Keratinocyte (primary cell): Measurements from ENCODE around the gene CYTIP. TPM values are rescaled to one million over a fixed set of nuclear protein-coding genes. Genes with fewer than 3 reads are reported as not detected.
"Not testable (repeated sequence)": the region's sequence is repeated elsewhere in the genome, so short reads cannot be mapped to it uniquely, and the experiment has no call there.

ENCODE experiments used
- DNase-seq: peaks from one replicate; pipeline ENCODE4 v3.0.0-alpha.2; 2011; ENCODE audit warnings: low read depth, missing footprints, low spot score
- FAIRE-seq: peaks from 2 replicates; lab custom pipeline; 2011; peaks lifted over from hg19 to GRCh38; lab: Jason Lieb, UNC
- H2AFZ ChIP-seq: 2 replicates; pipeline ENCODE4 v1.6.0; 2012; ENCODE audit warnings: low read length, control low read depth, inconsistent platforms; ENCODE audit not compliant: control insufficient read depth
- H3K27ac ChIP-seq: 2 replicates; pipeline ENCODE4 v1.5.1; 2011; ENCODE audit warnings: low read length; ENCODE audit not compliant: control insufficient read depth, insufficient read depth
- H3K27me3 ChIP-seq: 3 replicates; pipeline ENCODE4 v1.6.0; 2011; ENCODE audit warnings: low read length; ENCODE audit not compliant: control insufficient read depth, insufficient read depth; ENCODE audit errors: extremely low read depth
- H3K36me3 ChIP-seq, 2 experiments: 2 replicates in 1 of 2; 3 replicates in 1 of 2; pipeline ENCODE4 v1.5.1; 2011; ENCODE audit warnings: low read length in 2 of 2, mild to moderate bottlenecking in 1 of 2; ENCODE audit not compliant: control insufficient read depth in 2 of 2, insufficient read depth in 2 of 2; ENCODE audit errors: extremely low read depth in 1 of 2
- H3K4me1 ChIP-seq: 3 replicates; pipeline ENCODE4 v1.5.1; 2011; ENCODE audit warnings: low read length; ENCODE audit not compliant: control insufficient read depth, insufficient read depth; ENCODE audit errors: extremely low read depth
- H3K4me2 ChIP-seq: 3 replicates; pipeline ENCODE4 v1.6.0; 2011; ENCODE audit warnings: low read depth, low read length; ENCODE audit not compliant: control insufficient read depth, insufficient read depth; ENCODE audit errors: extremely low read depth
- H3K4me3 ChIP-seq, 3 experiments: fragments of 200-600 bp in 1 of 3; sonication (generic) in 1 of 3; 2 replicates in 2 of 3; 3 replicates in 1 of 3; pipeline ENCODE4 v1.5.1; 2011 to 2016; ENCODE audit warnings: low read length in 3 of 3, mild to moderate bottlenecking in 3 of 3, control low read depth in 2 of 3, inconsistent platforms in 1 of 3, low read depth in 1 of 3, mixed read lengths in 1 of 3, mixed run types in 1 of 3, moderate library complexity in 1 of 3; ENCODE audit not compliant: control insufficient read depth in 2 of 3, insufficient read depth in 2 of 3; ENCODE audit errors: extremely low read depth in 1 of 3
- H3K79me2 ChIP-seq: 2 replicates; pipeline ENCODE4 v1.6.0; 2012; ENCODE audit warnings: low read length; ENCODE audit not compliant: control insufficient read depth, insufficient read depth
- H3K9ac ChIP-seq: 3 replicates; pipeline ENCODE4 v1.6.0; 2011; ENCODE audit warnings: low read length; ENCODE audit not compliant: control insufficient read depth, insufficient read depth; ENCODE audit errors: extremely low read depth
- H3K9me1 ChIP-seq: 3 replicates; pipeline ENCODE4 v1.6.0; 2011; ENCODE audit warnings: low read length; ENCODE audit not compliant: control insufficient read depth, insufficient read depth; ENCODE audit errors: extremely low read depth
- H3K9me3 ChIP-seq: 2 replicates; pipeline ENCODE4 v1.5.1; 2012; ENCODE audit warnings: low read depth, low read length; ENCODE audit not compliant: control insufficient read depth
- H4K20me1 ChIP-seq: 3 replicates; pipeline ENCODE4 v1.6.0; 2011; ENCODE audit warnings: low read length; ENCODE audit not compliant: control insufficient read depth, insufficient read depth; ENCODE audit errors: extremely low read depth
- EZH2 ChIP-seq: IDR thresholded peaks from one replicate; pipeline ENCODE4 v1.6.1; 2012; ENCODE audit warnings: inconsistent platforms, mild to moderate bottlenecking, low read length, moderate library complexity
- dilution Hi-C: fragments of 300-500 bp; cut with MboI; formaldehyde crosslinking; loops from one replicate; pipeline ENCODE4 v1.7.0; 2020; ENCODE audit warnings: low sequenced_read_pairs; ENCODE audit not compliant: extremely low pct_ligation_motif_present
- polyA plus RNA-seq, 5 experiments: library from polyadenylated mRNA; depleted of rRNA in 3 of 5; stranded (reverse) in 3 of 5; stranded (forward) in 1 of 5; unstranded in 1 of 5; fragments of >200 nt; gene quantifications; 1 replicate in 1 of 5; 2 replicates in 3 of 5; 3 replicates in 1 of 5; pipeline versions ENCODE4 v1.2.1 to v1.2.3, GENCODE V29; 2011 to 2012; ENCODE audit warnings: missing spikeins in 2 of 5, low read depth in 1 of 5, low replicate concordance in 1 of 5
- TF ChIP-seq, protein P1 (sequence below), 3 experiments: IDR thresholded peaks in 1 of 3; conservative IDR thresholded peaks in 1 of 3; optimal IDR thresholded peaks in 1 of 3; 2 replicates in 2 of 3; 3 replicates in 1 of 3; pipeline versions ENCODE3 to v1.5.1; 2011; ENCODE audit warnings: low read length in 3 of 3, mild to moderate bottlenecking in 3 of 3, moderate library complexity in 2 of 3, control low read depth in 1 of 3, inconsistent platforms in 1 of 3; ENCODE audit not compliant: insufficient read depth in 2 of 3; ENCODE audit errors: extremely low read depth in 1 of 3

The CYTIP gene
- polyA plus RNA-seq, 1 donor (not counting 4 experiments of a cell fraction or from before 2014, with no cell fraction given): 0.21 TPM

DNA sequence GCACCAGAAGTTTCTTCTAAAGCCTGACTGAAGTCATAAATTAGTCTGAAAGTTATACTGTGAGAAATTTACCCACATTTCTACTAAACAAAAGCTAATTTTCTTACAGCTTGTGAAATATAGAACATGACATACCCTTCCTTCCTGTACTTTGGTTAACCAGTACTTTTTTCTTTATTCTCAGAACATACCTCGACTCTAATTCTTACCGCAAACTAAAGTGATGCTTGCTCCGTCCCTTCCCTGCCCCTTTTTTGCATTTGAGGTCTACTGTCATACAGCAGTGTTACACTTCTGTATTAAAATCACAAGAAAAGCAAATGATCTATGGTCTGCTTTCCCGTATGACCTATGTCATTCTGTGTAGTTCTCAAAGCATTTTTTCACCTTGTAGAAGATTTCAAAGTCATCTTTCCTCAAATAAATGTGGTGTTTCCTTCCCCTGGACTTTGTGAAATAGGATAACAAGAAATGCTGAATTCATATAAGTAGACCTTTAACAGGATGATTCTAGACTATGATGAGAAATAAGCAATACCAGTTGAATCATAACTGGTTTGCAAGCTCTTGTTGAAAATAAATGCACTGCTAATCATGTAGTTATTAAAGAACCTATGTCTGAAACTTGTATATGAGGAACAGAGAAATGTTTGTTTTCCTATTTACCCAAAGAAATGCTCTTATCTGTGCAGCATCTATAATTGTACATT lies 30.4 kb downstream of the CYTIP start:
- FAIRE-seq: no peak
- dilution Hi-C loops: no loop called here
- no peaks in the 10 kb centered on the region for H3K9me1 ChIP-seq

GRCh38 chr2:157411624-157412336 lies 32.1 kb downstream of the CYTIP start:
- no peaks in the 10 kb centered on the region for H4K20me1 ChIP-seq
- no peaks in the 10 kb centered on the region for H3K9me3 ChIP-seq
- H3K36me3 ChIP-seq: no peaks in the 10 kb centered on the region
- H2AFZ ChIP-seq: no peak overlapping the region
- H3K9me1 ChIP-seq: no peaks in the 10 kb centered on the region
- no peaks in the 10 kb centered on the region for H3K4me1 ChIP-seq
- TF ChIP-seq, protein P1, sequence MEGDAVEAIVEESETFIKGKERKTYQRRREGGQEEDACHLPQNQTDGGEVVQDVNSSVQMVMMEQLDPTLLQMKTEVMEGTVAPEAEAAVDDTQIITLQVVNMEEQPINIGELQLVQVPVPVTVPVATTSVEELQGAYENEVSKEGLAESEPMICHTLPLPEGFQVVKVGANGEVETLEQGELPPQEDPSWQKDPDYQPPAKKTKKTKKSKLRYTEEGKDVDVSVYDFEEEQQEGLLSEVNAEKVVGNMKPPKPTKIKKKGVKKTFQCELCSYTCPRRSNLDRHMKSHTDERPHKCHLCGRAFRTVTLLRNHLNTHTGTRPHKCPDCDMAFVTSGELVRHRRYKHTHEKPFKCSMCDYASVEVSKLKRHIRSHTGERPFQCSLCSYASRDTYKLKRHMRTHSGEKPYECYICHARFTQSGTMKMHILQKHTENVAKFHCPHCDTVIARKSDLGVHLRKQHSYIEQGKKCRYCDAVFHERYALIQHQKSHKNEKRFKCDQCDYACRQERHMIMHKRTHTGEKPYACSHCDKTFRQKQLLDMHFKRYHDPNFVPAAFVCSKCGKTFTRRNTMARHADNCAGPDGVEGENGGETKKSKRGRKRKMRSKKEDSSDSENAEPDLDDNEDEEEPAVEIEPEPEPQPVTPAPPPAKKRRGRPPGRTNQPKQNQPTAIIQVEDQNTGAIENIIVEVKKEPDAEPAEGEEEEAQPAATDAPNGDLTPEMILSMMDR (optimal IDR thresholded peaks at IDR 0.05 in 1 of 3, IDR thresholded peaks at IDR 0.05 in 1 of 3, conservative IDR thresholded peaks at IDR 0.05 in 1 of 3; ENCODE audit: extremely low read depth in 1 of 3, insufficient read depth in 2 of 3, low read length in 3 of 3): no peak
- no peak for TF ChIP-seq EZH2
- no peaks in the 10 kb centered on the region for H3K79me2 ChIP-seq
- no peak overlapping the region for H3K9ac ChIP-seq
- no peak overlapping the region for H3K27ac ChIP-seq
- no peak for FAIRE-seq
- H3K4me2 ChIP-seq: no peak overlapping the region
- no peaks in the 10 kb centered on the region for H3K27me3 ChIP-seq
- no peak overlapping the region for H3K4me3 ChIP-seq
- dilution Hi-C loops: no loop called here
- no peak for DNase-seq

More for the DNA sequence above, 30.4 kb downstream of the CYTIP start:
- no peaks in the 10 kb centered on the region for H3K36me3 ChIP-seq
- no peak overlapping the region for H3K27ac ChIP-seq
- H3K79me2 ChIP-seq: no peaks in the 10 kb centered on the region
- H2AFZ ChIP-seq: no peak overlapping the region
- no peak overlapping the region for H3K4me2 ChIP-seq
- no peaks in the 10 kb centered on the region for H3K27me3 ChIP-seq
- no peak overlapping the region for H3K9ac ChIP-seq
- H3K9me3 ChIP-seq: no peaks in the 10 kb centered on the region
- H3K4me1 ChIP-seq: no peaks in the 10 kb centered on the region
- no peak for DNase-seq
- H3K4me3 ChIP-seq: no peak overlapping the region
- H4K20me1 ChIP-seq: no peaks in the 10 kb centered on the region
- TF ChIP-seq, protein P1 (optimal IDR thresholded peaks at IDR 0.05 in 1 of 3, IDR thresholded peaks at IDR 0.05 in 1 of 3, conservative IDR thresholded peaks at IDR 0.05 in 1 of 3; ENCODE audit: extremely low read depth in 1 of 3, insufficient read depth in 2 of 3, low read length in 3 of 3): no peak
- TF ChIP-seq EZH2: no peak

DNA sequence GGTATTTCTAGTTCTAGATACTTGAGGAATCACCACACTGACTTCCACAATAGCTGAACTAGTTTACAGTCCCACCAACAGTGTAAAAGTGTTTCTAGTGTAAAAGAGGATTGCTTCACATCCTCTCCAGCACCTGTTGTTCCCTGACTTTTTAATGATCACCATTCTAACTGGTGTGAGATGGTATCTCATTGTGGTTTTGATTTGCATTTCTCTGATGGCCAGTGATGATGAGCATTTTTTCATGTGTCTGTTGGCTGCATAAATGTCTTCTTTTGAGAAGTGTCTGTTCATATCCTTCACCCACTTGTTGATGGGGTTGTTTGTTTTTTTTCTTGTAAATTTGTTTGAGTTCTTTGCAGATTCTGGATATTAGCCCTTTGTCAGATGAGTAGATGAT lies 38.5 kb downstream of the CYTIP start:
- DNase-seq, H3K36me3 ChIP-seq, H3K9me1 ChIP-seq, H3K79me2 ChIP-seq, H3K4me1 ChIP-seq, FAIRE-seq, H3K9ac ChIP-seq, dilution Hi-C loops, H3K4me2 ChIP-seq, H3K4me3 ChIP-seq, H4K20me1 ChIP-seq, H3K9me3 ChIP-seq, H3K27ac ChIP-seq, H3K27me3 ChIP-seq, H2AFZ ChIP-seq: not testable (repeated sequence)
